HG03575 (cell line): ENCODE measurements around the gene POSTN.
"Not testable (repeated sequence)": the region's sequence is repeated elsewhere in the genome, so short reads cannot be mapped to it uniquely, and the experiment has no call there.

Source experiments
- ATAC-seq: cut with Tn5 transposase; IDR thresholded peaks from one replicate; pipeline ENCODE4 v1.9.1; 2021; ENCODE audit not compliant: unreplicated experiment, insufficient number of reproducible peaks, low FRiP score; ENCODE audit errors: extremely low read depth

Gene POSTN

DNA sequence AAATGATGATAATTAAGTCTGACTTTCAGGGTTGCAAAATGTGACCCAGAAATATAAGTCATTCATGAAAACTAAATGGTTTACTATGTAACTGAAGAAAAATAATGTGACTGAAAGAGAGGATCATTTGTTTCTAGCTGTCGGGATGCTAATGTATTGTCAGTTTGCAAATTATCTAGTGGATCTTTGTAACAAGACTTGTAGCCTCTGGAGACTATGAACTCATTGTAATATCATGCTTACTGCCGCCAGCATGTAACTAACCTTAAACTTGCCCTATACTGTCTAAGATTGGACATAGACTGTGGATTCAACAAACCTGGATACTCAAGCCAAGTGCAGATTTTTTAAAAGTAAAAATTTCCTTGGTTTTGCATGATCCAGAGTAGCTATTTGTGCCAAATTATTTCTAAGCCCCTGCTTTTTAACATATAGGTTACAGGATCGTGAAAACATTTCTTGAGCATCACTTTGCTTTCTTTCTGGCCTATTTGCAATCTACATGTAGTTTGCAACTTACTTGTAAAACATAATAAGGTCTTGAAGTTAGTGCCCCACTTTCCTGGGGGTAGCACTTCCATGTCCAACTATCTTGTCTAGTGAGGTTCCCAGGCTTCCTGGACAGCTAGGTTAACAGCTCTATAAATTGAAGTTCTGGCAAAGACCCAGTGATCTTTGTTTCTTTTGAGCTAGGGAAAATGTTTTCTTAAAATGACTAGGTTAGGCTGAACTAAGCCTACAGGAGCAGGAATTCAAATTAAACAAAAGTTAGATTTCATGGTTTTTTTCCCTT lies 3.3 kb upstream of the POSTN start:
- ATAC-seq = no peak

DNA sequence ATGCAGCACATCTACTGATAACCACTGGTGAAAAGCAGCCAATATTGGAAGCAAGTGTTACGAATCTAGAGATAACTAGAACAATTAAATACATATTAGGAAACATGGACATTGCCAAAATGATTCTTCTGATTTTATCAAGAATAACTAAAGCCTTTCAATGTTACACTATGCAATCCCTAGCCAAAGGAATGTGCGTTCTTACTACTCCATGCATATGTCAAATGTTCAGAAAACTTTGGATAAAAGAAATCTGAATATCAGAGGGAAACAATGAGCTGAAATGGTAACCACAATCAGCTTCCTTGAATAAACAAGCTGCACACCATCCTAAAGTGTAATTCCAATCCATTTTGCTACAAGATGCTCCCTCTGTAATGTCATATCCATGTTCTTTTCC lies 951 bp upstream of the POSTN start:
- ATAC-seq = no peak

DNA sequence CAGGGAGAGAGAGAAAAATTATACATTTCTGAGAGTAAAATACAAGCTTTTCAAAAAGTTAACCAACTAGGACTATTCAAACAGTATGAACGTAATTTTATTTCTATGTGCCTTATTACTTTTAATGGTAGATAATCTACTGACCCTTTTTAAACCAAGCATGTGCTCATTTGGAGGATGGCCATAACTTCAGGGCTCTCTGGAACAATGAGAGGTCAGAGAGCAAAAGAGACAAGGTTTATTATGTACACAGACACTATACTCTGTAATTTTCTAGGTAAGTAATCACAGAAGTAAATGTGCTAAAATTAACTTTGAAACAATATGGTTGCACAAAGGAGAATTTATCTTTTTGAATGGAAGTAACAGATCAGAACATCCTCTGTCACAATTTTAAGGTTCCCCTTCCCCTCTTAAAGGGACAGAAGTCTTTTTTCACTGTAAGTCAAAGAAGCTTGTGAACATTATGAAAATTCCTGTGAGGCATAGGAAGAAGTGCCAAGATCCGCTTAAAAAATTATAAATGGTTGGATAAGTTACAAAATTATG lies 1.0 kb downstream of the POSTN start:
- ATAC-seq = no peak

DNA sequence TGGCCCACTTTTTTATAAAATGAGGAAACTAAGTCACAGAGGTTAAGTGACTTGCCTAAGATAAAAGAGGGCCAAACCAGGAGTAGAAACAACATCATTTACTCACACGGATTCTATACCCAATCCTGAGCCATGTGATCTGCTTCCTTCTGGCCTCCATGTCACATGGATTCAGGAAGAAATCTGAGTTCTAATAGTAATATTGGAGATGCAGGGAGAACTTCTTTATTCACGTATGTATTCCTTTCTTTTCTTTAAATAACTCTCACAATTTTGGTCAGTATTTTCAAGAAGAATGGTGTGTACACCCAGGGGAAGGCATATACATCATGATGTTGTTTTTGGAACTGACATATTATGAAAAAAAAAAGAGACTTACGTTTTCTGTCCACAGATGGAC lies 1.8 kb downstream of the POSTN start:
- ATAC-seq = no peak

DNA sequence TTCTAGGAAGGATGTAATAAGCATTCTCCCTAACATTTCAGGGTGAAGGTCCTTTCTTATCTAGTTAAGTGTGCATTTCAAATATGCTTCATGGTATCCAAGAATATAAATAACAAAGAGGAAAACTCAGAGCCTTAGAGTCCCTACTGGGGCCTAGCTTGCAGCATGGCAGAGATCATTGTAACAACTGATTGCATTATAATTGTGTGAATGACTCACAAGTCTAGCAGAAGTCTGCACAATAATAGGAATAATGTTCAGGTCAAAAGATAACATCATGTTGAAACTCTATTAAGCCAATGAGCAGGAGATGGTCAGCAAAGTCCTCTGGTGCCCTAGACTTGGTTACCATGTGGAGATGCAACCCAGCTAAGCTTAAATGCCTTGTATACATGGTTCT lies 3.4 kb downstream of the POSTN start:
- ATAC-seq = no peak

DNA sequence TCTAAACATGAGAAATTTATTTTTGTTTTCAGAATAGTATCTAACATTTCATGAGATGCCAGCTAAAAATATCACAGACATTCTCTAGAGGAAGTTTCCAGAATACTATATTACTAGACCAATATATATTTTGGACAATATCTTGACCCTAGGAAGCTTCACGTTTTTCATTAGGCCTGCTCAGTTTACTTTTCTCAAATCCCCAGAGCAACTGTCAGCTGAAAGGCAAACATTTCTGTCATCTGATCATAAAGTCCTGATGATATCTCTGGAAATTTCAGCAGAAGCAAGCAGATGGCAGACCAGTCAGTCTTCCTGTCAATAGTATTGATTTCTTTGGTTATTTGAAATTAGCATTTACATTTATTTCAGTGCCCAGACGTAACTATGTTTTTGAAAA lies 4.0 kb downstream of the POSTN start:
- ATAC-seq = no peak

DNA sequence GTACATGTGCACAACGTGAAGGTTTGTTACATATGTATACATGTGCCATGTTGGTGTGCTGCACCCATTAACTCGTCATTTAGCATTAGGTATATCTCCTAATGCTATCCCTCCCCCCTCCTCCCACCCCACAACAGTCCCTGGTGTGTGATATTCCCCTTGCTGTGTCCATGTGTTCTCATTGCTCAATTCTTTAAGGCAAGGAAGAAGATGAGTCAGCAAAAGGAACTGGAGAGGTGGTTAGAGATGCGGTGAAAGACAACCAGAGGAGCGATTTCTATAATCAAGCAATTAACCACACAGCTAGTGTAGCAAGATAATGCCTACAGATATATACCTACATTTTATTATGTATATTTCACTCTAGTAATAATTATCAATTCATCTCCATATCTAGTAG lies 9.2 kb downstream of the POSTN start:
- ATAC-seq = not testable (repeated sequence)

DNA sequence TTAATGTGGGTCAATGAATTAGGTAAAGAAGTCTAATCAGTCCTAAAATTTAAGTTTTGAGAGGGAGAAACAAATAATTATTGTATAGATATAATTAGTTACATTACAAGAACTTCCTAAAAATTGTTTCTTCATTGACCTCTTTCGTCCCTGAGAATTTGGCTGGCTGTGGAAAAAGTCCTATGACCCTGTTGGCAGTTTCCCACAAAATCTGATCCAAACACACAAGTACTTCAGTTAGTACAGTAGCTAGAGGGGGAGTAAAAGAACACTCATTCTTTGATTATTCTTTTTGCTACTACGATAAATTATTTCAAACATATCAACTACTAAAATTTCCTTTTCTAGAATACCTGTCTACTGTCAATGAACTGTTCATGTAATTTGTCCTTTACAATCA lies 11.3 kb downstream of the POSTN start:
- no peak for ATAC-seq

DNA sequence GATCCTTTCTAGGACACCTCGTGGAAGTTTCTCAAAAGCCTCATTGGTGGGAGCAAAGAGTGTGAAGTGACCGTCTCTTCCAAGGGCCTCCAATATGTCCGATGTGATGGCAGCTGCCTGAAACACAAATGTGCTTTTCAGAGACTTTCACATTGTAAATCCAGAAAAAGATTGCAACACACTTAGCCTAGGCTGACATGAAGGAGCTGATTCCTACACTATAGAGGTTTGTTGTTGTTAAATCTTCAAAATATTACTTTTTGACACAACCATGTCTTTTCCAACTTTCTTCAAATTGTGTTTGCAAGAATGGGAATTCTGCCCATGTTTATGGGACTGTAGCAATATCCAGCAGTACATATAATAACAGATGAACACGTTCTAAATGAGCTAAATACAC lies 12.4 kb downstream of the POSTN start:
- ATAC-seq = no peak

DNA sequence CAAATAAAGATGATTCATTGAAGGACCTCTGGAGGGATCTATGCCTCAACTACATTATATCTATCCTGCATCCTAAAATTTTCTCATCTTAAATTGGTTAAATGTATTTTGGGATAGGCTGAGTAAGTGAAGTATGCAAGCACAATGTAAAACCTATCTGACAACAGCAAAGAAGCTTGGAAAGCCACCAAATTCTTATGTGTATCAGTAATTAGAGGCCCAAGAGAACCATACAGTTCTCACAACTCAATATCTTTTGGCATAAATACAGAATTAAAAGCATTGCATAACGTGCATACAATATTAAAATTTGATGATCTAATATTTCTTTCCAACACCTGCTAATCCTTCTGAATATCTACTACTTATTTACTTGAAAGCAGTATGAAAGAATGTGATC lies 13.0 kb downstream of the POSTN start:
- ATAC-seq = no peak

DNA sequence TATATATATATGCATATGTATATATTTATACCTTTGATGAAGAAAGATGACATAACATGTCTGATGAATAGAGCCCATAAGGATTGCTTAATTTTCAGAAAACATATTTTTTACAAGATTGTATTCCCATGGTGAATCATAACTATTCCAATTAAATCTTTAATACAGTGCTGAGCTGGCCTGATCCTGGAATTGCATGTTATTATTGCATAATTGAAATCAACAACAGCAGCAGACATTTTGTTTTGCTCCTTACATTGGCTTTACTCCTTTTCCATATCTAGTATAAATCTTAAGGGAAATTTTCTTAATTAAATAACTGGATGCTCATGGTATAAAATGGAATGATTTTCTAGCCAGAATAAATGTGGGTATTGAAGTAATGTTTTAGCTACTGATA lies 22.0 kb downstream of the POSTN start:
- ATAC-seq = no peak

DNA sequence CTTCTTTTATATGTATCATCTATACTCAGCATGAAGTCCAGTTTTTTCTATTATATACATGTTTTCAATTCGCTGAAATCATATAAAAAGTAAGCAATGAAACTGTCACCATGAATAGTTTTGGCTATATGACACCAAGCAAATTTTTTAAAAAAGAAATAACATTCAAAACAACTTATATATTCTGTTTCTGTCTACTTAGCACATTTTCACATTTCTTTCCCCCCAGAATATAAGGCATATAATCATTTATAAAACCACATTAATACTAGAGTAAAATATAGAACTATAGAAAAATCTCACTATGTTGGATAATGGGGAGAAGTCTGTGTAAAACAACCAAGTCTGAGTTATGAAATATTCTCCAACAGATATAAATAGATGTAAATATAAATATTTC lies 33.1 kb downstream of the POSTN start:
- ATAC-seq = no peak

DNA sequence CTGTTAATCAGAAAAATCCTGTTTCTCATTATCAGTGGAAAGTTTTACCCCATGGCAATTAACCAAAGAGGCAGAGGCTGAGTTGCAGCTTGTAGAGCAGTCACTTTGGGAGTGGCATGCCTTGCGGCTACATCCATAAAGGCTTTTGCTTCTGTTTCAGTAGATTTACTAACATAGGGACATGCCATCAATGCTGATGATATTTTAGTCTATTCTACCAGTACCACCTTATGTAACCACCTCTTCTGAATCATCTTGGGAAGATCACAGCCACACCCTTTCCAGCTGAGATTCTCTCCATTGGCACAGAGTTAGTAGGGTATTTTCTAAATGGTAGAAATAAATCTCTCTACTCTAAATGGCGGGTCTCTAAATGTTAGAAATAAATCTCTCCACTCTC lies 37.5 kb downstream of the POSTN start:
- ATAC-seq = no peak

DNA sequence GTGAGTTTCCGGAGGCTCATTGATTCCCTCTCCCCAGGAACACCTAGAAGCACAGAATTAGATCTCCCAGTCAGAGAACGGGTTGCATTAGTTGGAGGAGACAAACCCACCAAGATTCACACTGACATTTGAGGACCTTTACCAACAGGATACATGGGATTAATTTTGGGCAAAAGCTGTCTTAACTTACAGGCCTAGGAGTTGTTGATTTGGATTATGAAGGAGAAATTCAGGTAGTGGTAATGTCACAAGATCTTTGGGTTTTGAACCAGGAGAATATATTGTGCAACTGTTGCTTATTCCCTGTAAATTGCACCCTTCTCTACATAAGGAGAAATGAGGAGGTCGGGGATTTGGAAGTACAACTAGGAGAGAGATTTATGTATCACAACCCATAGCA lies 38.0 kb downstream of the POSTN start:
- ATAC-seq = no peak

DNA sequence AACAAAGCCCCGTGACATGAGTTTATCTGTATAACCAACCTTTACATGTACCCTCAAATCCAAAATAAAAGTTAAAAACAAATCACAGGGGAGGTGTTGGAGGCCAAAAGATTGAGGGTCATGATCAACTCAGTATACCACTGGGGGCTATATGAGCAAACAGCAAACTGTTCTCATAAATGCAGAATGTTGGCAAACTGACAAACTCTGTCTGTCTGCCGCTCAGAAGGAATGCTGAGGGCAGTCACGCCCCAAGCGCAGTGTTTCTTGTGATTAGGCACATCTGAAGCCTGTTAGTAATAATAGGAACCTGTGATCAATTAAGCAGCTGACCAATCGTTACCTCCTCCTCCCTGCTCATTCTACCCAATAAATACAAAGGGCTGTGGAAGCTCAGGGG lies 39.8 kb downstream of the POSTN start:
- not testable (repeated sequence) for ATAC-seq

DNA sequence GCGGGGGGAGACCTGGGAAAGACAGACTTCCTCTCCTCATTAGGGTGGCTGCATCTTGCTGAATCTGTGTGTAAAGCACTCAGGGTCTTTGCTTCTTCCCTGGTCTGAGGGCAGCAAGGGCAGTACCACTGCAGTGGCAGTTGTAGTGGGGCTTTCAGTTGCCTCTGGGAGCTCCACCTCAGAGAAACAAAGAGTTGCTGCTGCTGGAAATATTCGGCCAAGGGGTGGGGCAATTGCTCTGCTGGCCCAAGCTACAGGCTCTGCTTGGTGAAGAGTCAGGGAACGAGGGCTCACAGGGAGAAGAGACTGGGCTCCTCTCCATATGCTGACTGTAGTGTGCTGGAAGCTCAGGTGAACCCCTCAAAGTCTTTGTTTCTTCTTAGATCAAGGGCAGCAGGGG lies 52.5 kb downstream of the POSTN start:
- ATAC-seq = no peak

DNA sequence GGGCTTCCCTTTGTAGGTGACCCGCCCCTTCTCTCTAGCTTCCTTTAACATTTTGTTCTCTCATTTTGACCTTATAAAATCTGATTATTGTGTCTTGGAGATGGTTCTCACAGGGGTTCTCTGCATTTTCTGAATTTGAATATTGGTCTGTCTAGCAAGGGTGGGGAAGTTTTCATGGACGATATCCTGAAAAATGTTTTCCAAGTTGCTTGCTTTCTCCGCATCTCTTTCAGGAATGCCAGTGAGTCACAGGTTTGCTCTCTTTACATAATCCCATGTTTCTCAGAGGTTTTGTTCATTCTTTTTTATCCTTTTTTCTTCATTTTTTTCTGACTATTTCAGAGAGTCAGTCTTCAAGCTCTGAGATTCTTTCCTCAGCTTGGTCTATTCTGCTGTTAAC lies 53.6 kb downstream of the POSTN start:
- no peak for ATAC-seq

DNA sequence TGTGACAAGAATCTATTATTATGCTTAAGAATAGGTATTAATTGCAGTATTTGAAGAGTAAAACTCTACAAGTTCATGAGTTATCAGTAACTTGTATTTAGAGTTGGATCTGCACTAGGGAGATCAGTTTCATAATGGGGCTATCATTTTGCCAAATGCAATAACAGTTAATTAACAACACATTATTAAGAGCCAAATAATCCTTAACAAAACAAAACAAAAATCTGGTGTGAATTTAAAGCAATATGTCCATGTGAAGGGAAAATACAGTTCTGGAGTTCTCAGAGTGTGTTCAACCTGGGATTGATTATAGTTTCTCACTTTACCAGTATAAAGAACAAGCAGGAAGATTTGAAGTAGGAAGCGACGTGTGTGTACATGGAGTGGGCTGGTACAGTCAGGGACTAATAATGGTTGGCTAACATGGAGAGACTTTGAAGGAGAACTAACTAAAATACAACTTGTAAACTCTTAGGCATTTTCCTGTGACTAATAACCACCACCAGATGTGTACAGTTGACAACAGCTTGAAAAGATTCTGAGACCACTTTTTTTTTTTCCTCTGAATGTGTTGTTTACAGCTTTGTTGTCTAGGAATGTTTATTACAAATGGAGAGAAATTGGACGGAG lies 58.5 kb downstream of the POSTN start:
- no peak for ATAC-seq

DNA sequence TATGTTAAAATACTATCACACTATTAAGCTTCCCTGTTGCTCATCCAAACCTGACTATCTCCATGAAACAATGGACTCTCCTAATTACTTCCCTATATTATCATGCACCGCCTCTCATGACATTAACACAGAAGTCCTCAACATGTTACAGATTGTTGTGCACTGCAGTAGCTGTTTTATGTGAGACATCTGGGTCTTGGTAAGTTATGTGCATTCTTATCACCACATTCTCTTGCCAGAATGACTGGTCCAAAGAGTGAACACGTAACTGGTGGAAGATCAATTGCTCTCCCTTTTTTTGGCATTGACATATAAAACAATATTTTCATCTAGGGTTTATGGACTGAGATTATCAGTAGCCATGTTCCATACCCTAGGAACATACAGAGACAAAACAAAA lies 59.4 kb downstream of the POSTN start:
- no peak for ATAC-seq

DNA sequence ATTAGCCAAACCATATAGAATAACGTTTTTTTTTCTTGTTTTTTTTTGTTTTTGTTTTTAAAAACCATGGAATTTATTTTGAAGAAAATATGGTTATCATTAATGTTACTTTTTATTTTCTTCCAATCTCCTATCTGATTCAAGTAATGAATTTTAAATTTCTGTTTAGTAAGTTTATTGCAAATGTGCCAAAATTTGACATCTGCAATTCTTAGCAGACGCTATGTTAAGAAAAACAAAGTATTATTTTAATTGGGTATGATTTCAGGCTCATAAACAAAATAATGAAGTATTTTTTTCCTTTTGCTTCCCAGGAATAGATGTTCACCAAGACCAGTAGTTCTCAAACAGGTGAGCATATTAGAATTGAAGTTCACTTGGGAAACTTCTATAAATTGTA lies 63.1 kb downstream of the POSTN start:
- no peak for ATAC-seq

DNA sequence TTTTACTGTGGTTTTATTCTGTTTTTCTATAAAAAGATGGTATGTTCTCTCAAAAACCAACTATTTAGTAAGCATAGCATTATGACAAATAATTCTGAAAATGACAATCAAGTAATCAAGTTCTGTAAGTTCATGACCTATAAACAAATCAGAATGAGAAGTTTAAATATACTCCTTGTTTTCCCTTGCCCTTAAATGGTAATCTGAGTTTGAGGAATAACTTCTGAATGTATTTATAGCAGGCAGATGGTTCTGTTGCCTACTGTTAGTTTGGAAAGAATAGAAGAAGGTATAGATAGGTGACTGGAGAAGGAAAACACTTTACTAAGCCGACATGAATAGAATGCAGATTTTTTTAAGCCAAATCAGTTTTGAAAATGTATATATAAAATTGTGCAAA lies 63.9 kb downstream of the POSTN start:
- no peak for ATAC-seq
